OCI-LY3 (cell line): ENCODE results near the gene SETD7.

Source experiments
- H2AFZ ChIP-seq: fragments of 200-600, 300-600 bp; shearing (Covaris generic); 2 replicates; pipeline ENCODE4 v1.6.0; 2014; ENCODE audit warnings: antibody characterized with exemption, low read depth, low read length
- H3K27ac ChIP-seq: fragments of 200-600, 300-600 bp; sonication (generic); 2 replicates; pipeline ENCODE4 v1.5.1; 2014; ENCODE audit warnings: mild to moderate bottlenecking, low read length, moderate library complexity, mixed read lengths
- H3K27me3 ChIP-seq: fragments of 200-600, 300-600 bp; sonication (generic); 2 replicates; pipeline ENCODE4 v1.6.1; 2014; ENCODE audit warnings: low read depth, low read length, mixed read lengths
- H3K36me3 ChIP-seq: fragments of 200-600, 300-600 bp; sonication (generic); replicated peaks from 2 replicates; pipeline ENCODE3; 2014; ENCODE audit warnings: low read depth, low read length, mixed read lengths
- H3K4me1 ChIP-seq: fragments of 300-600, 200-600 bp; sonication (generic); 2 replicates; pipeline ENCODE4 v1.6.1; 2014; ENCODE audit warnings: low read length, mixed read lengths
- H3K4me2 ChIP-seq: fragments of 200-600, 300-600 bp; sonication (generic); 2 replicates; pipeline ENCODE4 v1.6.1; 2014; ENCODE audit warnings: low read length, mixed read lengths
- H3K4me3 ChIP-seq: fragments of 300-600, 200-600 bp; sonication (generic); 2 replicates; pipeline ENCODE4 v1.5.1; 2014; ENCODE audit warnings: antibody characterized with exemption, mild to moderate bottlenecking, low read length, moderate library complexity
- H3K79me2 ChIP-seq: fragments of 300-600, 200-600 bp; shearing (Covaris generic); 2 replicates; pipeline ENCODE4 v1.6.1; 2014; ENCODE audit warnings: mild to moderate bottlenecking, low read length, mixed read lengths
- H3K9ac ChIP-seq: fragments of 300-600, 200-600 bp; shearing (Covaris generic); 2 replicates; pipeline ENCODE4 v1.6.0; 2014; ENCODE audit warnings: mild to moderate bottlenecking, low read length, moderate library complexity
- H3K9me3 ChIP-seq: fragments of 200-600, 300-600 bp; shearing (Covaris generic); 2 replicates; pipeline ENCODE4 v1.6.1; 2014; ENCODE audit warnings: low read length, mixed read lengths; ENCODE audit not compliant: insufficient read depth
- H4K20me1 ChIP-seq: fragments of 200-600, 300-600 bp; sonication (generic); 2 replicates; pipeline ENCODE4 v1.6.1; 2016; ENCODE audit warnings: low read length, mixed read lengths; ENCODE audit not compliant: insufficient read depth
- CTCF ChIP-seq: fragments of 200-600, 300-600 bp; sonication (generic); IDR thresholded peaks from 2 replicates; pipeline ENCODE4 v1.5.1; 2014; ENCODE audit warnings: antibody characterized with exemption, low read length, low read depth
- EZH2phosphoT487 ChIP-seq: fragments of 200-600 bp; shearing (Covaris generic); IDR thresholded peaks from 2 replicates; pipeline ENCODE4 v1.6.1; 2018; ENCODE audit warnings: antibody characterized with exemption, mixed run types, low read depth

Gene SETD7

GRCh38 chr4:139553751-139554641 lies 2.0 kb downstream of the SETD7 start:
- Histone ChIP-seq H3K4me3 (peak overlapping the region; percentile 88), H3K79me2 (peaks cover 70% of the 10 kb centered on the region), H3K4me1 (peaks cover 28% of the 10 kb centered on the region), H3K9me3 (no peaks in the 10 kb centered on the region), H2AFZ (no peak overlapping the region), H3K36me3 (no peaks in the 10 kb centered on the region), H3K9ac (peak overlapping the region; percentile 87), H4K20me1 (peaks cover 51% of the 10 kb centered on the region), H3K4me2 (peak overlapping the region; percentile 84), H3K27ac (no peak overlapping the region), H3K27me3 (peaks cover 20% of the 10 kb centered on the region)
- TF ChIP-seq CTCF (no peak), EZH2phosphoT487 (no peak)

DNA sequence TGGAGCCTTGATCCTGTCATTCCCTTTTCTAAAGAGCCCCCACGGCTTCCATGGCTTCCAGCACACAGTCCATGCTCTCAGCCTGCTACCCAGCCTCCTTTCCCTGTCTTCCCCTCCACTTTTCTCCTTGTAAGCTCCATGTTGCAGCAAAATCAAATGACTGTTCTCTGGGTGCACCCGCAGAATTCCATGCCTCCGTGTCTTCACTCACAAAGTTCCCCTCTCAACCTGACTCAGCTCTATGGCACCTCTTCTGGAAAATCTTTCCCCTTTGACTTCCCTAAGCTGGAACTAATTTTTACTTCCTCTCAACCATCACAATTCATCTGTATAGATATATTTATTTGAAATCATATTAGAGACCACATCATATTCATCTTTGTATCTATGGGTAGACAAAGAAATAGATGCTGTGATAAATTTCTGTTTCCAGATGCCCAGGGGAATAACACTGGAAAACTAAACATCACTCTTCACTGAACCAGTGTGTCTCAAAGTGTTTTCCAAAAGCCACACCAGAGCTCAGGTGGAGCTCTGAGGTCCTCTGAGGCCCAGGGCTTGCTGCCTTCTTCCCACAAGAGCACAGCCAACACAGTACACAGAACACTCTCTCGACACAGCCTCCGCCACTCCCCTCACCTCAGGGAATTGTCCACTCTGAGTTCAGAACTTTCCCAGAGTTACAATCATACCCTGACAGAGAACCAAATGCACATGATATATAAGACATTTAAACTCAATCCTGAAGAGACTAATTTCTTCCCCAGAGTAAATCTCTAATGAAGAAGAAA lies 3.3 kb downstream of the SETD7 start:
- H4K20me1 ChIP-seq: peaks cover 60% of the 10 kb centered on the region
- no peak overlapping the region for H3K9ac ChIP-seq
- no peak overlapping the region for H2AFZ ChIP-seq
- H3K9me3 ChIP-seq: no peaks in the 10 kb centered on the region
- H3K4me1 ChIP-seq: peaks cover 22% of the 10 kb centered on the region
- H3K4me3 ChIP-seq: no peak overlapping the region
- H3K27me3 ChIP-seq: peaks cover 10% of the 10 kb centered on the region
- no peak for TF ChIP-seq EZH2phosphoT487
- no peak for TF ChIP-seq CTCF
- H3K79me2 ChIP-seq: peaks cover 83% of the 10 kb centered on the region
- no peak overlapping the region for H3K4me2 ChIP-seq
- H3K36me3 ChIP-seq: no peaks in the 10 kb centered on the region
- H3K27ac ChIP-seq: no peak overlapping the region

GRCh38 chr4:139550724-139551429 lies 5.1 kb downstream of the SETD7 start:
- H3K27ac ChIP-seq: no peak overlapping the region
- H3K4me1 ChIP-seq: peaks cover 17% of the 10 kb centered on the region

More at GRCh38 chr4:139550724-139551429, 5.1 kb downstream of the SETD7 start:
- Histone ChIP-seq H3K27me3 (no peaks in the 10 kb centered on the region), H3K4me2 (no peak overlapping the region), H3K9ac (no peak overlapping the region), H4K20me1 (peaks cover 79% of the 10 kb centered on the region), H3K36me3 (peaks cover 9% of the 10 kb centered on the region), H3K4me3 (no peak overlapping the region), H3K79me2 (peaks cover 100% of the 10 kb centered on the region), H2AFZ (no peak overlapping the region), H3K9me3 (no peaks in the 10 kb centered on the region)
- no peak for TF ChIP-seq EZH2phosphoT487
- TF ChIP-seq CTCF: no peak
